Body of pancreas (tissue), 4 donors: ENCODE data around the gene TCF7.

Experiments
- CTCF ChIP-seq, 7 experiments: fragments of 450-650 bp in 4 of 7; fragments of 200-600 bp in 3 of 7; sonication (generic) in 3 of 7; IDR thresholded peaks; one replicate each; pipeline ENCODE4 v1.5.1; 2016 to 2019; ENCODE audit warnings: antibody characterized with exemption in 7 of 7
- POLR2A ChIP-seq, 3 donors: fragments of 450-650 bp; IDR thresholded peaks; one replicate each; pipeline ENCODE4 v1.6.1; 2016; ENCODE audit warnings: antibody characterized with exemption in 3 of 3, mild to moderate bottlenecking in 2 of 3

- TF ChIP-seq CTCF (IDR thresholded peaks at IDR 0.05) (no peak), POLR2A (IDR thresholded peaks at IDR 0.05) (no peak)
These were observed 17.2 kb upstream of the TCF7 start for GRCh38 chr5:134097211-134097749.
